Measurements from ENCODE around the gene CORO1C.
A peak's percentile ranks its signal among the peaks of the same experiment; 100 is the strongest.

CORO1C gene

GRCh38 chr12:108638997-108639822 is 92.1 kb downstream of the CORO1C start:
- H3K4me3 ChIP-seq (replicated peaks; ENCODE audit: low read depth, low read length), result no peak overlapping the region
- no peak for DNase-seq (ENCODE audit: extremely low read depth, insufficient read length)
- H3K27me3 ChIP-seq (replicated peaks; ENCODE audit: control insufficient read depth, insufficient read depth, low read length), result no peaks in the 10 kb centered on the region
- no peaks in the 10 kb centered on the region; the same call in 1 of the 2 replicates for H3K36me3 ChIP-seq (ENCODE audit: control insufficient read depth, insufficient read depth, low read length)
- no peak for TF ChIP-seq CTCF (IDR thresholded peaks at IDR 0.05; ENCODE audit: insufficient read depth, low read length, poor library complexity, severe bottlenecking)

- no peak for DNase-seq (ENCODE audit: extremely low read depth, insufficient read length)
- H3K4me3 ChIP-seq (replicated peaks; ENCODE audit: low read depth, low read length), result no peak overlapping the region
Measured at GRCh38 chr12:108638141-108638827, 93.0 kb downstream of the CORO1C start.

GRCh38 chr12:108637222-108637971 is 93.9 kb downstream of the CORO1C start:
- Histone ChIP-seq H3K4me3 (replicated peaks; ENCODE audit: low read depth, low read length) (peak overlapping the region; percentile 26; the same call in 1 of the 2 replicates), H3K36me3 (ENCODE audit: control insufficient read depth, insufficient read depth, low read length) (no peaks in the 10 kb centered on the region; the same call in 1 of the 2 replicates), H3K27me3 (replicated peaks; ENCODE audit: control insufficient read depth, insufficient read depth, low read length) (no peaks in the 10 kb centered on the region)
- no peak for TF ChIP-seq CTCF (IDR thresholded peaks at IDR 0.05; ENCODE audit: insufficient read depth, low read length, poor library complexity, severe bottlenecking)
- DNase-seq (ENCODE audit: extremely low read depth, insufficient read length), result no peak

More at GRCh38 chr12:108638141-108638827, 93.0 kb downstream of the CORO1C start:
- no peaks in the 10 kb centered on the region; the same call in 1 of the 2 replicates for H3K36me3 ChIP-seq (ENCODE audit: control insufficient read depth, insufficient read depth, low read length)
- no peaks in the 10 kb centered on the region for H3K27me3 ChIP-seq (replicated peaks; ENCODE audit: control insufficient read depth, insufficient read depth, low read length)
- no peak for TF ChIP-seq CTCF (IDR thresholded peaks at IDR 0.05; ENCODE audit: insufficient read depth, low read length, poor library complexity, severe bottlenecking)

GRCh38 chr12:108635997-108636808 is 95.1 kb downstream of the CORO1C start:
- no peak for TF ChIP-seq CTCF (IDR thresholded peaks at IDR 0.05; ENCODE audit: insufficient read depth, low read length, poor library complexity, severe bottlenecking)
- peak overlapping the region; percentile 53 for H3K4me3 ChIP-seq (replicated peaks; ENCODE audit: low read depth, low read length)
- DNase-seq (ENCODE audit: extremely low read depth, insufficient read length), result peak; percentile 63

More at GRCh38 chr12:108635997-108636808, 95.1 kb downstream of the CORO1C start:
- no peaks in the 10 kb centered on the region for H3K27me3 ChIP-seq (replicated peaks; ENCODE audit: control insufficient read depth, insufficient read depth, low read length)
- no peaks in the 10 kb centered on the region; the same call in 1 of the 2 replicates for H3K36me3 ChIP-seq (ENCODE audit: control insufficient read depth, insufficient read depth, low read length)
